Measurements from ENCODE around the gene IRGQ. TPM values are rescaled to one million over a fixed set of nuclear protein-coding genes. Genes with fewer than 3 reads are reported as not detected.

Gene IRGQ
- polyA plus RNA-seq, 3 donors: 1.8 to 49.6 (median 2.9) TPM

DNA sequence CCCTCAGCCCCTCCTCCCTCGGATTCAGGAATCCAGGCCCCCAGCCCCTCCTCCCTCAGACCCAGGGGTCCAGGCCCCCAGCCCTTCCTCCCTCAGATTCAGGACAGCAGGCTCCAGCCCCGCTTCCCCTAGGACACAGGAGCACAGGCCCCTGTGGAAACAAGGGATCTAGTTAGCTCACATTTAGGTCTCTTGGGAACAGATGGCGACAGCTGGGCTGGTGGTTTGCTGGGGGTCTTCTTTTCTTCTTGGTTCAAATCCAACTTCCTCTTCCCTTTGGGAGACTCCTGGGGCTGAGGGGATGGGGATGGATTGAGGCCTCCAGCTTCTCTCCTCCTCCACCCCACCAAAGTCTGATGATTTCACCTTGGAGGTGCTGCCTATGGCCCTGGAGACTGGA, 43.3 kb downstream of the IRGQ start:
- no peak overlapping the region for H3K9ac ChIP-seq (ENCODE audit: insufficient read depth, low read length, poor library complexity, severe bottlenecking)
- no peaks in the 10 kb centered on the region for H3K27me3 ChIP-seq (ENCODE audit: control insufficient read depth in 2 of 2, insufficient read depth in 2 of 2, low read length in 2 of 2)
- 33% methylated on average over 1 of the region's 3 CpGs for WGBS (ENCODE audit: insufficient coverage)
- Mint-ChIP-seq H3K36me3 (peaks cover 63 to 80% of the 10 kb centered on the region in 2 donors), H3K9me3 (no peaks in the 10 kb centered on the region), H3K27ac (peak overlapping the region in 4 of 7 donors; percentile 33 to 77 (median 53)), H3K4me3 (no peak overlapping the region), H3K27me3 (ENCODE audit: low read depth in 3 of 3) (peaks cover 0 to 3% (median 0%) of the 10 kb centered on the region in 3 donors), H3K4me1 (no peaks in the 10 kb centered on the region)
- H3K27ac ChIP-seq (ENCODE audit: low read depth in 1 of 2, low read length in 2 of 2): peak overlapping the region in 1 of 2 donors; percentile 34
- no peaks in the 10 kb centered on the region for H4K20me1 ChIP-seq (ENCODE audit: insufficient read depth, low read length)
- no peaks in the 10 kb centered on the region for H3K4me1 ChIP-seq (ENCODE audit: control insufficient read depth in 1 of 2, insufficient read depth in 2 of 2, low read length in 2 of 2)
- H3K9me3 ChIP-seq (replicated peaks in 1 of 2; ENCODE audit: control insufficient read depth in 1 of 2, insufficient read depth in 1 of 2, low read length in 2 of 2): no peaks in the 10 kb centered on the region
- TF ChIP-seq, protein P1, sequence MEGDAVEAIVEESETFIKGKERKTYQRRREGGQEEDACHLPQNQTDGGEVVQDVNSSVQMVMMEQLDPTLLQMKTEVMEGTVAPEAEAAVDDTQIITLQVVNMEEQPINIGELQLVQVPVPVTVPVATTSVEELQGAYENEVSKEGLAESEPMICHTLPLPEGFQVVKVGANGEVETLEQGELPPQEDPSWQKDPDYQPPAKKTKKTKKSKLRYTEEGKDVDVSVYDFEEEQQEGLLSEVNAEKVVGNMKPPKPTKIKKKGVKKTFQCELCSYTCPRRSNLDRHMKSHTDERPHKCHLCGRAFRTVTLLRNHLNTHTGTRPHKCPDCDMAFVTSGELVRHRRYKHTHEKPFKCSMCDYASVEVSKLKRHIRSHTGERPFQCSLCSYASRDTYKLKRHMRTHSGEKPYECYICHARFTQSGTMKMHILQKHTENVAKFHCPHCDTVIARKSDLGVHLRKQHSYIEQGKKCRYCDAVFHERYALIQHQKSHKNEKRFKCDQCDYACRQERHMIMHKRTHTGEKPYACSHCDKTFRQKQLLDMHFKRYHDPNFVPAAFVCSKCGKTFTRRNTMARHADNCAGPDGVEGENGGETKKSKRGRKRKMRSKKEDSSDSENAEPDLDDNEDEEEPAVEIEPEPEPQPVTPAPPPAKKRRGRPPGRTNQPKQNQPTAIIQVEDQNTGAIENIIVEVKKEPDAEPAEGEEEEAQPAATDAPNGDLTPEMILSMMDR (IDR thresholded peaks at IDR 0.05): no peak
- peaks cover 50 to 81% of the 10 kb centered on the region in 2 donors for H3K36me3 ChIP-seq (replicated peaks in 1 of 2; ENCODE audit: control insufficient read depth in 1 of 2, insufficient read depth in 2 of 2, low read length in 2 of 2)
- DNase-seq: no peak
- intact Hi-C loops (cut with micrococcal nuclease): no loop called here
- H2AFZ ChIP-seq (ENCODE audit: insufficient read depth, low read depth, low read length, poor library complexity, severe bottlenecking): no peak overlapping the region
- no peaks in the 10 kb centered on the region for H3K79me2 ChIP-seq (ENCODE audit: insufficient read depth, low read length)
- no peak overlapping the region for H3K4me3 ChIP-seq (replicated peaks in 1 of 3; ENCODE audit: low read depth in 2 of 3, low read length in 3 of 3)
- no peak overlapping the region for H3K4me2 ChIP-seq (replicated peaks; ENCODE audit: extremely low read depth, low read length, poor library complexity, severe bottlenecking)

DNA sequence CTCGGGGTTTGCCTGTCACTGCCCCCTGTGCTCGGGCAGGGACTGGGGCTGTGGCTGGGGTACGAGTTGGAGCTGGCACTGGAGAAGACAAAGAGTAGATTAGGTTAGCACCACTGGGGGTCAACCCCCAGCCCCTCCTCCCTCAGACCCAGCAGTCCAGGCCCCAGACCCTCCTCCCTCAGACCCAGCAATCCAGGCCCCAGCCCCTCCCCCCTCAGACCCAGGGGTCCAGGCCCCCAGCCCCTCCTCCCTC, 43.8 kb downstream of the IRGQ start:
- Histone ChIP-seq H3K4me3 (replicated peaks in 1 of 3; ENCODE audit: low read depth in 2 of 3, low read length in 3 of 3) (no peak overlapping the region), H3K27me3 (ENCODE audit: control insufficient read depth in 2 of 2, insufficient read depth in 2 of 2, low read length in 2 of 2) (no peaks in the 10 kb centered on the region), H3K36me3 (replicated peaks in 1 of 2; ENCODE audit: control insufficient read depth in 1 of 2, insufficient read depth in 2 of 2, low read length in 2 of 2) (peaks cover 47 to 79% of the 10 kb centered on the region in 2 donors), H3K4me1 (ENCODE audit: control insufficient read depth in 1 of 2, insufficient read depth in 2 of 2, low read length in 2 of 2) (no peaks in the 10 kb centered on the region), H3K9ac (ENCODE audit: insufficient read depth, low read length, poor library complexity, severe bottlenecking) (no peak overlapping the region), H3K9me3 (replicated peaks in 1 of 2; ENCODE audit: control insufficient read depth in 1 of 2, insufficient read depth in 1 of 2, low read length in 2 of 2) (no peaks in the 10 kb centered on the region), H3K4me2 (replicated peaks; ENCODE audit: extremely low read depth, low read length, poor library complexity, severe bottlenecking) (no peak overlapping the region), H2AFZ (ENCODE audit: insufficient read depth, low read depth, low read length, poor library complexity, severe bottlenecking) (no peak overlapping the region), H4K20me1 (ENCODE audit: insufficient read depth, low read length) (no peaks in the 10 kb centered on the region), H3K27ac (ENCODE audit: low read depth in 1 of 2, low read length in 2 of 2) (no peak overlapping the region), H3K79me2 (ENCODE audit: insufficient read depth, low read length) (no peaks in the 10 kb centered on the region)
- no peak for DNase-seq
- intact Hi-C loops (cut with micrococcal nuclease): no loop called here
- Mint-ChIP-seq H3K36me3 (peaks cover 62 to 80% of the 10 kb centered on the region in 2 donors), H3K4me1 (no peaks in the 10 kb centered on the region), H3K4me3 (no peak overlapping the region), H3K27me3 (ENCODE audit: low read depth in 3 of 3) (peaks cover 0 to 3% (median 2%) of the 10 kb centered on the region in 3 donors), H3K27ac (peak overlapping the region in 2 of 7 donors; percentile 1 to 62), H3K9me3 (no peaks in the 10 kb centered on the region)
- no CpG with 5 or more reads among the region's 3 CpGs for WGBS (ENCODE audit: insufficient coverage)
- TF ChIP-seq, protein P1 (IDR thresholded peaks at IDR 0.05): no peak

Data from CD14-positive monocyte (primary cell).